ENCODE measurements around the gene ITGB1BP1. TPM values are rescaled to one million over a fixed set of nuclear protein-coding genes. Genes with fewer than 3 reads are reported as not detected.

Gene ITGB1BP1
- total RNA-seq, 1 experiment from 2014 or later = 153 TPM

GRCh38 chr2:9392898-9393765, 30.2 kb downstream of the ITGB1BP1 start:
- BruUV-seq (replicated peaks) = no TSS peak
- TF ChIP-seq TCF7L2 (IDR thresholded peaks at IDR 0.05; ENCODE audit: low read depth, low read length) (no peak), CTCF (IDR thresholded peaks at IDR 0.05) (no peak), REST (IDR thresholded peaks at IDR 0.05; ENCODE audit: insufficient read depth in 1 of 2, low read depth in 2 of 2, low read length in 1 of 2) (no peak), SIN3A (IDR thresholded peaks at IDR 0.05; ENCODE audit: borderline replicate concordance, insufficient read depth, low read depth, low read length) (no peak), POLR2AphosphoS5 (IDR thresholded peaks at IDR 0.05; ENCODE audit: low read depth, low read length) (no peak)
- CTCF ChIA-PET = no interaction called here
- H3K4me1 ChIP-seq (ENCODE audit: control insufficient read depth, insufficient read depth, low read length) = no peaks in the 10 kb centered on the region; the same call in 1 of the 2 replicates
- no peaks in the 10 kb centered on the region for H3K27me3 ChIP-seq (ENCODE audit: control insufficient read depth, insufficient read depth, low read length)
- in situ Hi-C loops (cut with HindIII; ENCODE audit: low pct_unique_long_range_greater_than_20kb, low sequenced_read_pairs) = no loop called here
- POLR2A ChIA-PET = no interaction called here
- no peak for DNase-seq (ENCODE audit: low read depth, low spot score)
- intact Hi-C loops (cut with micrococcal nuclease; ENCODE audit: unreplicated experiment) = no loop called here
- H3K36me3 ChIP-seq (ENCODE audit: control insufficient read depth, insufficient read depth, low read length) = peaks cover 14% of the 10 kb centered on the region
- H3K27ac ChIP-seq (ENCODE audit: low read length) = peak overlapping the region; percentile 32; the same call in 1 of the 2 replicates
- no peak for ATAC-seq
- H3K4me3 ChIP-seq (ENCODE audit: low read depth in 2 of 2, low read length in 2 of 2) = no peak overlapping the region
- H3K9me3 ChIP-seq (ENCODE audit: control insufficient read depth, insufficient read depth, low read depth, low read length) = no peaks in the 10 kb centered on the region

- CTCF ChIA-PET = no interaction called here
Measured at GRCh38 chr2:9391961-9392720, 31.2 kb downstream of the ITGB1BP1 start.

More at GRCh38 chr2:9391961-9392720, 31.2 kb downstream of the ITGB1BP1 start:
- no peaks in the 10 kb centered on the region; the same call in 1 of the 2 replicates for H3K4me1 ChIP-seq (ENCODE audit: control insufficient read depth, insufficient read depth, low read length)
- peaks cover 16% of the 10 kb centered on the region for H3K36me3 ChIP-seq (ENCODE audit: control insufficient read depth, insufficient read depth, low read length)
- TF ChIP-seq SIN3A (IDR thresholded peaks at IDR 0.05; ENCODE audit: borderline replicate concordance, insufficient read depth, low read depth, low read length) = no peak
- TF ChIP-seq POLR2AphosphoS5 (IDR thresholded peaks at IDR 0.05; ENCODE audit: low read depth, low read length) = no peak
- no peak for TF ChIP-seq CTCF (IDR thresholded peaks at IDR 0.05)
- no peak for TF ChIP-seq TCF7L2 (IDR thresholded peaks at IDR 0.05; ENCODE audit: low read depth, low read length)
- TF ChIP-seq REST (IDR thresholded peaks at IDR 0.05; ENCODE audit: insufficient read depth in 1 of 2, low read depth in 2 of 2, low read length in 1 of 2) = no peak
- intact Hi-C loops (cut with micrococcal nuclease; ENCODE audit: unreplicated experiment) (no loop called here), in situ Hi-C loops (cut with HindIII; ENCODE audit: low pct_unique_long_range_greater_than_20kb, low sequenced_read_pairs) (no loop called here)
- POLR2A ChIA-PET = no interaction called here
- H3K27ac ChIP-seq (ENCODE audit: low read length) = peak overlapping the region; percentile 32; the same call in 1 of the 2 replicates
- no TSS peak for BruUV-seq (replicated peaks)
- H3K4me3 ChIP-seq (ENCODE audit: low read depth in 2 of 2, low read length in 2 of 2) = no peak overlapping the region
- H3K27me3 ChIP-seq (ENCODE audit: control insufficient read depth, insufficient read depth, low read length) = no peaks in the 10 kb centered on the region
- no peaks in the 10 kb centered on the region for H3K9me3 ChIP-seq (ENCODE audit: control insufficient read depth, insufficient read depth, low read depth, low read length)
- no peak for ATAC-seq
- DNase-seq (ENCODE audit: low read depth, low spot score) = no peak

Measured in Panc1 (cell line).